Measurements from ENCODE around the gene MAPK8.

Gene MAPK8

GRCh38 chr10:48461623-48462481, 155.4 kb downstream of the MAPK8 start:
- DNase-seq (ENCODE audit: low read depth in 2 of 2) = no peak

- no peak for DNase-seq (ENCODE audit: low read depth in 2 of 2)
These were observed 156.1 kb downstream of the MAPK8 start for GRCh38 chr10:48462482-48463020.

GRCh38 chr10:48463318-48464003, 157.0 kb downstream of the MAPK8 start:
- DNase-seq (ENCODE audit: low read depth in 2 of 2) = no peak

- no peak for DNase-seq (ENCODE audit: low read depth in 2 of 2)
These were observed 157.8 kb downstream of the MAPK8 start for GRCh38 chr10:48464121-48464870.

- no peak for DNase-seq (ENCODE audit: low read depth in 2 of 2)
These were observed 158.6 kb downstream of the MAPK8 start for GRCh38 chr10:48464871-48465736.

GRCh38 chr10:48465860-48466521, 159.5 kb downstream of the MAPK8 start:
- no peak for DNase-seq (ENCODE audit: low read depth in 2 of 2)

- no peak for DNase-seq (ENCODE audit: low read depth in 2 of 2)
These were observed 160.2 kb downstream of the MAPK8 start for GRCh38 chr10:48466611-48467240.

- DNase-seq (ENCODE audit: low read depth in 2 of 2) = no peak
These were observed 161.2 kb downstream of the MAPK8 start for GRCh38 chr10:48467669-48468068.

GRCh38 chr10:48468130-48468790, 161.8 kb downstream of the MAPK8 start:
- DNase-seq (ENCODE audit: low read depth in 2 of 2) = no peak

- DNase-seq (ENCODE audit: low read depth in 2 of 2) = no peak
These were observed 162.5 kb downstream of the MAPK8 start for GRCh38 chr10:48468866-48469511.

- no peak for DNase-seq (ENCODE audit: low read depth in 2 of 2)
These were observed 163.1 kb downstream of the MAPK8 start for GRCh38 chr10:48469516-48470020.

- no peak for DNase-seq (ENCODE audit: low read depth in 2 of 2)
These were observed 163.8 kb downstream of the MAPK8 start for GRCh38 chr10:48470115-48470892.

- no peak for DNase-seq (ENCODE audit: low read depth in 2 of 2)
These were observed 164.7 kb downstream of the MAPK8 start for GRCh38 chr10:48470893-48471805.

GRCh38 chr10:48472501-48473069, 166.1 kb downstream of the MAPK8 start:
- no peak for DNase-seq (ENCODE audit: low read depth in 2 of 2)

- DNase-seq (ENCODE audit: low read depth in 2 of 2) = no peak
These were observed 167.2 kb downstream of the MAPK8 start for GRCh38 chr10:48473704-48474103.

- DNase-seq (ENCODE audit: low read depth in 2 of 2) = no peak
These were observed 168.4 kb downstream of the MAPK8 start for GRCh38 chr10:48474765-48475365.

Data from stimulated activated CD4-positive, alpha-beta T cell treated with anti-CD3 and anti-CD28 coated beads, Interleukin-1b, Interleukin-23, amount 100 ng/mL, for 4 hours (primary cell).